Breast epithelium (tissue), 3 donors: ENCODE measurements around the gene SIRPG.

Source experiments
- CTCF ChIP-seq, 3 donors: fragments of 450-650 bp; IDR thresholded peaks; one replicate each; pipeline ENCODE4 v1.5.1; 2016 to 2017; ENCODE audit warnings: antibody characterized with exemption in 3 of 3, mild to moderate bottlenecking in 3 of 3, moderate library complexity in 3 of 3
- POLR2A ChIP-seq: fragments of 450-650 bp; IDR thresholded peaks from one replicate; pipeline ENCODE4 v1.6.1; 2016; ENCODE audit warnings: antibody characterized with exemption, mild to moderate bottlenecking, moderate library complexity

- TF ChIP-seq CTCF (IDR thresholded peaks at IDR 0.05) (no peak), POLR2A (no peak)
Measured at GRCh38 chr20:1587781-1588532, 69.6 kb downstream of the SIRPG start.
